ENCODE results near the gene LUC7L3.

Gene LUC7L3

GRCh38 chr17:50681263-50682200 is 37.9 kb upstream of the LUC7L3 start:
- H3K4me1 ChIP-seq (ENCODE audit: control insufficient read depth, insufficient read depth, low read length): peaks cover 33% of the 10 kb centered on the region
- no peaks in the 10 kb centered on the region for H3K27me3 ChIP-seq (ENCODE audit: control insufficient read depth, insufficient read depth, low read length)
- H3K4me3 ChIP-seq (ENCODE audit: low read length): no peak overlapping the region
- H3K9me3 ChIP-seq (ENCODE audit: control insufficient read depth, low read length): no peaks in the 10 kb centered on the region
- peaks cover 13% of the 10 kb centered on the region for H3K36me3 ChIP-seq (ENCODE audit: control insufficient read depth, insufficient read depth, low read length)
- no peak overlapping the region for H3K9ac ChIP-seq (ENCODE audit: low read length)

- H3K36me3 ChIP-seq (ENCODE audit: control insufficient read depth, insufficient read depth, low read length): peaks cover 13% of the 10 kb centered on the region
- peaks cover 42% of the 10 kb centered on the region for H3K4me1 ChIP-seq (ENCODE audit: control insufficient read depth, insufficient read depth, low read length)
- no peaks in the 10 kb centered on the region for H3K27me3 ChIP-seq (ENCODE audit: control insufficient read depth, insufficient read depth, low read length)
- peak overlapping the region; percentile 17 for H3K9ac ChIP-seq (ENCODE audit: low read length)
- H3K9me3 ChIP-seq (ENCODE audit: control insufficient read depth, low read length): no peaks in the 10 kb centered on the region
- no peak overlapping the region for H3K4me3 ChIP-seq (ENCODE audit: low read length)
These were observed 37.0 kb upstream of the LUC7L3 start for GRCh38 chr17:50682441-50682840.

DNA sequence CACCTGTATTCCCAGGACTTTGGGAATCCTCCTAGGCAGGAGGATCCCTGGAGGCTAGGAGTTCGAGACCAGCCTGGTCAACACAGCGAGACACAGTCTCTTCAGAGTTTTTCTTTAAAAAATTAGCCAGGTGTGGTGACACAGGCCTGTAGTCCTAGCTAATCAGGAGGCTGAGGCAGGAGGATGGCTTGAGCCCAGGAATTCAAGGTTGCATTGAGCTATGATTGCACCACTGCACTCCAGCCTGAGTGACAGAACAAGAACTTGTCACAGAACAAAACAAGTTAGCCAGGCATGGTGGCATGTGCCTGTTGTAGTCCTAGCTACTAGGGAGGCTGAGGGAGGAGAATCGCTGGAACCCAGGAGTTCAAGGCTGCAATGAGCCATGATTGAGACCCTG is 36.5 kb upstream of the LUC7L3 start:
- Histone ChIP-seq H3K27me3 (ENCODE audit: control insufficient read depth, insufficient read depth, low read length) (no peaks in the 10 kb centered on the region), H3K9ac (ENCODE audit: low read length) (peak overlapping the region; percentile 17), H3K4me1 (ENCODE audit: control insufficient read depth, insufficient read depth, low read length) (peaks cover 47% of the 10 kb centered on the region), H3K36me3 (ENCODE audit: control insufficient read depth, insufficient read depth, low read length) (peaks cover 13% of the 10 kb centered on the region), H3K4me3 (ENCODE audit: low read length) (no peak overlapping the region), H3K9me3 (ENCODE audit: control insufficient read depth, low read length) (no peaks in the 10 kb centered on the region)

- H3K9ac ChIP-seq (ENCODE audit: low read length): peak overlapping the region; percentile 49
- peaks cover 54% of the 10 kb centered on the region for H3K4me1 ChIP-seq (ENCODE audit: control insufficient read depth, insufficient read depth, low read length)
- no peaks in the 10 kb centered on the region for H3K9me3 ChIP-seq (ENCODE audit: control insufficient read depth, low read length)
- H3K36me3 ChIP-seq (ENCODE audit: control insufficient read depth, insufficient read depth, low read length): peaks cover 19% of the 10 kb centered on the region
- H3K4me3 ChIP-seq (ENCODE audit: low read length): no peak overlapping the region
- H3K27me3 ChIP-seq (ENCODE audit: control insufficient read depth, insufficient read depth, low read length): no peaks in the 10 kb centered on the region
These were observed 35.7 kb upstream of the LUC7L3 start for GRCh38 chr17:50683434-50684287.

DNA sequence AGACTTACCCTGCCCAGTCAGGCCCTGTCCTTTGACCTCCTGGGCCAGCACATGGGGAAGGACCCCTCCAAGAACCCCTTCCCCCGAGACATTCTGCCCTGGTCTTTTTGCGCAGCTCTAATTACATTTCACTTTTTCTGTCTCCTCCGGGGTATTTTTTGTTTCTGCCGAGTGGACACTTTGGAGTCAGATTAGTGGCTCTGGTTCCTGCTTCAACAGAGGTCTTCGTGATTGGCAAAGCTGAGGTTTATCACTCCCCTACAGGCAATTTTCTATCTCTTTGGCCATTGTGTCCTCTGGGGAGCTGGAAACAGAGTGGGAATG is 35.2 kb upstream of the LUC7L3 start:
- peaks cover 60% of the 10 kb centered on the region for H3K4me1 ChIP-seq (ENCODE audit: control insufficient read depth, insufficient read depth, low read length)
- H3K9me3 ChIP-seq (ENCODE audit: control insufficient read depth, low read length): no peaks in the 10 kb centered on the region
- H3K27me3 ChIP-seq (ENCODE audit: control insufficient read depth, insufficient read depth, low read length): no peaks in the 10 kb centered on the region
- peak overlapping the region; percentile 49 for H3K9ac ChIP-seq (ENCODE audit: low read length)
- peaks cover 13% of the 10 kb centered on the region for H3K36me3 ChIP-seq (ENCODE audit: control insufficient read depth, insufficient read depth, low read length)
- H3K4me3 ChIP-seq (ENCODE audit: low read length): no peak overlapping the region

GRCh38 chr17:50684612-50685333 is 34.6 kb upstream of the LUC7L3 start:
- H3K36me3 ChIP-seq (ENCODE audit: control insufficient read depth, insufficient read depth, low read length): peaks cover 8% of the 10 kb centered on the region
- H3K4me1 ChIP-seq (ENCODE audit: control insufficient read depth, insufficient read depth, low read length): peaks cover 65% of the 10 kb centered on the region
- H3K27me3 ChIP-seq (ENCODE audit: control insufficient read depth, insufficient read depth, low read length): no peaks in the 10 kb centered on the region
- no peaks in the 10 kb centered on the region for H3K9me3 ChIP-seq (ENCODE audit: control insufficient read depth, low read length)
- H3K9ac ChIP-seq (ENCODE audit: low read length): peak overlapping the region; percentile 49
- no peak overlapping the region for H3K4me3 ChIP-seq (ENCODE audit: low read length)

DNA sequence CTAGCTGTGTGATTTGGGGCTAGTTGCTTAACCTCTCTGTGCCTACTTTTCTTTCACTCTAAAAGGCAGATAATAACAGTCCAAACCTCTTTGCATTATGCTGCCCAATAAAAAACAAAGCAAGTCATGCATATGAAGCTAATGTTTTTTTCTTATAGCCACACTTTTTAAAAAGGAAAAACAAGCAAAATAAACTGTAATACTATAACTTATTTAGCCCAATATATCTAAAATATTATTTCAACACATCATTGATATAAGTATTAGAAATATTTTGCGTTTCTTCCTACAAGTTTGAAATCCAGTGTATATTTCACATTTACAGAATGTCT is 34.1 kb upstream of the LUC7L3 start:
- H3K4me3 ChIP-seq (ENCODE audit: low read length): no peak overlapping the region

GRCh38 chr17:50685691-50686493 is 33.5 kb upstream of the LUC7L3 start:
- H3K36me3 ChIP-seq (ENCODE audit: control insufficient read depth, insufficient read depth, low read length): peaks cover 6% of the 10 kb centered on the region
- no peaks in the 10 kb centered on the region for H3K9me3 ChIP-seq (ENCODE audit: control insufficient read depth, low read length)
- H3K4me1 ChIP-seq (ENCODE audit: control insufficient read depth, insufficient read depth, low read length): peaks cover 76% of the 10 kb centered on the region
- H3K4me3 ChIP-seq (ENCODE audit: low read length): no peak overlapping the region
- no peaks in the 10 kb centered on the region for H3K27me3 ChIP-seq (ENCODE audit: control insufficient read depth, insufficient read depth, low read length)
- H3K9ac ChIP-seq (ENCODE audit: low read length): peak overlapping the region; percentile 64

More for the DNA sequence above, 34.1 kb upstream of the LUC7L3 start:
- Histone ChIP-seq H3K9me3 (ENCODE audit: control insufficient read depth, low read length) (no peaks in the 10 kb centered on the region), H3K27me3 (ENCODE audit: control insufficient read depth, insufficient read depth, low read length) (no peaks in the 10 kb centered on the region), H3K4me1 (ENCODE audit: control insufficient read depth, insufficient read depth, low read length) (peaks cover 70% of the 10 kb centered on the region), H3K36me3 (ENCODE audit: control insufficient read depth, insufficient read depth, low read length) (peaks cover 6% of the 10 kb centered on the region), H3K9ac (ENCODE audit: low read length) (no peak overlapping the region)

- Histone ChIP-seq H3K4me1 (ENCODE audit: control insufficient read depth, insufficient read depth, low read length) (peaks cover 84% of the 10 kb centered on the region), H3K9ac (ENCODE audit: low read length) (peak overlapping the region; percentile 64), H3K9me3 (ENCODE audit: control insufficient read depth, low read length) (no peaks in the 10 kb centered on the region), H3K27me3 (ENCODE audit: control insufficient read depth, insufficient read depth, low read length) (no peaks in the 10 kb centered on the region), H3K4me3 (ENCODE audit: low read length) (no peak overlapping the region), H3K36me3 (ENCODE audit: control insufficient read depth, insufficient read depth, low read length) (peaks cover 6% of the 10 kb centered on the region)
These were observed 32.8 kb upstream of the LUC7L3 start for GRCh38 chr17:50686494-50687199.

GRCh38 chr17:50687200-50688066 is 32.0 kb upstream of the LUC7L3 start:
- Histone ChIP-seq H3K9me3 (ENCODE audit: control insufficient read depth, low read length) (no peaks in the 10 kb centered on the region), H3K4me3 (ENCODE audit: low read length) (no peak overlapping the region), H3K4me1 (ENCODE audit: control insufficient read depth, insufficient read depth, low read length) (peaks cover 90% of the 10 kb centered on the region), H3K9ac (ENCODE audit: low read length) (peak overlapping the region; percentile 12), H3K27me3 (ENCODE audit: control insufficient read depth, insufficient read depth, low read length) (no peaks in the 10 kb centered on the region), H3K36me3 (ENCODE audit: control insufficient read depth, insufficient read depth, low read length) (peaks cover 6% of the 10 kb centered on the region)
